Keratinocyte (primary cell): Measurements from ENCODE around the gene POU2AF2. TPM values are rescaled to one million over a fixed set of nuclear protein-coding genes. Genes with fewer than 3 reads are reported as not detected.

Source experiments
- DNase-seq: peaks from one replicate; pipeline ENCODE4 v3.0.0-alpha.2; 2011; ENCODE audit warnings: low read depth, missing footprints, low spot score
- FAIRE-seq: peaks from 2 replicates; lab custom pipeline; 2011; peaks lifted over from hg19 to GRCh38; lab: Jason Lieb, UNC
- H2AFZ ChIP-seq: 2 replicates; pipeline ENCODE4 v1.6.0; 2012; ENCODE audit warnings: low read length, control low read depth, inconsistent platforms; ENCODE audit not compliant: control insufficient read depth
- H3K27ac ChIP-seq: 2 replicates; pipeline ENCODE4 v1.5.1; 2011; ENCODE audit warnings: low read length; ENCODE audit not compliant: control insufficient read depth, insufficient read depth
- H3K27me3 ChIP-seq: 3 replicates; pipeline ENCODE4 v1.6.0; 2011; ENCODE audit warnings: low read length; ENCODE audit not compliant: control insufficient read depth, insufficient read depth; ENCODE audit errors: extremely low read depth
- H3K36me3 ChIP-seq, 2 experiments: 2 replicates in 1 of 2; 3 replicates in 1 of 2; pipeline ENCODE4 v1.5.1; 2011; ENCODE audit warnings: low read length in 2 of 2, mild to moderate bottlenecking in 1 of 2; ENCODE audit not compliant: control insufficient read depth in 2 of 2, insufficient read depth in 2 of 2; ENCODE audit errors: extremely low read depth in 1 of 2
- H3K4me1 ChIP-seq: 3 replicates; pipeline ENCODE4 v1.5.1; 2011; ENCODE audit warnings: low read length; ENCODE audit not compliant: control insufficient read depth, insufficient read depth; ENCODE audit errors: extremely low read depth
- H3K4me2 ChIP-seq: 3 replicates; pipeline ENCODE4 v1.6.0; 2011; ENCODE audit warnings: low read depth, low read length; ENCODE audit not compliant: control insufficient read depth, insufficient read depth; ENCODE audit errors: extremely low read depth
- H3K4me3 ChIP-seq, 3 experiments: fragments of 200-600 bp in 1 of 3; sonication (generic) in 1 of 3; 2 replicates in 2 of 3; 3 replicates in 1 of 3; pipeline ENCODE4 v1.5.1; 2011 to 2016; ENCODE audit warnings: low read length in 3 of 3, mild to moderate bottlenecking in 3 of 3, control low read depth in 2 of 3, inconsistent platforms in 1 of 3, low read depth in 1 of 3, mixed read lengths in 1 of 3, mixed run types in 1 of 3, moderate library complexity in 1 of 3; ENCODE audit not compliant: control insufficient read depth in 2 of 3, insufficient read depth in 2 of 3; ENCODE audit errors: extremely low read depth in 1 of 3
- H3K79me2 ChIP-seq: 2 replicates; pipeline ENCODE4 v1.6.0; 2012; ENCODE audit warnings: low read length; ENCODE audit not compliant: control insufficient read depth, insufficient read depth
- H3K9ac ChIP-seq: 3 replicates; pipeline ENCODE4 v1.6.0; 2011; ENCODE audit warnings: low read length; ENCODE audit not compliant: control insufficient read depth, insufficient read depth; ENCODE audit errors: extremely low read depth
- H3K9me1 ChIP-seq: 3 replicates; pipeline ENCODE4 v1.6.0; 2011; ENCODE audit warnings: low read length; ENCODE audit not compliant: control insufficient read depth, insufficient read depth; ENCODE audit errors: extremely low read depth
- H3K9me3 ChIP-seq: 2 replicates; pipeline ENCODE4 v1.5.1; 2012; ENCODE audit warnings: low read depth, low read length; ENCODE audit not compliant: control insufficient read depth
- H4K20me1 ChIP-seq: 3 replicates; pipeline ENCODE4 v1.6.0; 2011; ENCODE audit warnings: low read length; ENCODE audit not compliant: control insufficient read depth, insufficient read depth; ENCODE audit errors: extremely low read depth
- EZH2 ChIP-seq: IDR thresholded peaks from one replicate; pipeline ENCODE4 v1.6.1; 2012; ENCODE audit warnings: inconsistent platforms, mild to moderate bottlenecking, low read length, moderate library complexity
- dilution Hi-C: fragments of 300-500 bp; cut with MboI; formaldehyde crosslinking; loops from one replicate; pipeline ENCODE4 v1.7.0; 2020; ENCODE audit warnings: low sequenced_read_pairs; ENCODE audit not compliant: extremely low pct_ligation_motif_present
- polyA plus RNA-seq, 5 experiments: library from polyadenylated mRNA; depleted of rRNA in 3 of 5; stranded (reverse) in 3 of 5; stranded (forward) in 1 of 5; unstranded in 1 of 5; fragments of >200 nt; gene quantifications; 1 replicate in 1 of 5; 2 replicates in 3 of 5; 3 replicates in 1 of 5; pipeline versions ENCODE4 v1.2.1 to v1.2.3, GENCODE V29; 2011 to 2012; ENCODE audit warnings: missing spikeins in 2 of 5, low read depth in 1 of 5, low replicate concordance in 1 of 5
- TF ChIP-seq, protein P1 (sequence below), 3 experiments: IDR thresholded peaks in 1 of 3; conservative IDR thresholded peaks in 1 of 3; optimal IDR thresholded peaks in 1 of 3; 2 replicates in 2 of 3; 3 replicates in 1 of 3; pipeline versions ENCODE3 to v1.5.1; 2011; ENCODE audit warnings: low read length in 3 of 3, mild to moderate bottlenecking in 3 of 3, moderate library complexity in 2 of 3, control low read depth in 1 of 3, inconsistent platforms in 1 of 3; ENCODE audit not compliant: insufficient read depth in 2 of 3; ENCODE audit errors: extremely low read depth in 1 of 3

Gene POU2AF2
- polyA plus RNA-seq, 1 donor (not counting 4 experiments of a cell fraction or from before 2014, with no cell fraction given), result not detected

DNA sequence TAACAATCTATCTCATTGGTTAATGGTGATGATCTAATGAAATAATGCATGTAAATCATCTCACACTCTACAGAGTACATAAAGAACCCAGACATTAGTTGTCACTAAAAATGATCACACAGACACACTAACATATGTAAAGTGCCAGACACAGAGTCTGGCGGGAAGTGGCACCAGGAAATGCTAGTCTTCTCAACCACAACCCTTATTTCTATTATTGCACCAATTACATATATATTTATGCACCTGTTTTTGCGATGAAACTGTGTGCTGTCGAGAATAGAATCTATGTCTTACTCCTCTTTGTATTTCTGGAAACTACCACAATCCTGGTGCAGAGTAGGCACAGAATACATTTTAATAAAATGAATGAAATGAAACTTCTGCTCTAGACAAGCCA is 26.9 kb downstream of the POU2AF2 start:
- no peak overlapping the region for H3K27ac ChIP-seq
- no peaks in the 10 kb centered on the region for H4K20me1 ChIP-seq
- no peaks in the 10 kb centered on the region for H3K27me3 ChIP-seq
- TF ChIP-seq, protein P1, sequence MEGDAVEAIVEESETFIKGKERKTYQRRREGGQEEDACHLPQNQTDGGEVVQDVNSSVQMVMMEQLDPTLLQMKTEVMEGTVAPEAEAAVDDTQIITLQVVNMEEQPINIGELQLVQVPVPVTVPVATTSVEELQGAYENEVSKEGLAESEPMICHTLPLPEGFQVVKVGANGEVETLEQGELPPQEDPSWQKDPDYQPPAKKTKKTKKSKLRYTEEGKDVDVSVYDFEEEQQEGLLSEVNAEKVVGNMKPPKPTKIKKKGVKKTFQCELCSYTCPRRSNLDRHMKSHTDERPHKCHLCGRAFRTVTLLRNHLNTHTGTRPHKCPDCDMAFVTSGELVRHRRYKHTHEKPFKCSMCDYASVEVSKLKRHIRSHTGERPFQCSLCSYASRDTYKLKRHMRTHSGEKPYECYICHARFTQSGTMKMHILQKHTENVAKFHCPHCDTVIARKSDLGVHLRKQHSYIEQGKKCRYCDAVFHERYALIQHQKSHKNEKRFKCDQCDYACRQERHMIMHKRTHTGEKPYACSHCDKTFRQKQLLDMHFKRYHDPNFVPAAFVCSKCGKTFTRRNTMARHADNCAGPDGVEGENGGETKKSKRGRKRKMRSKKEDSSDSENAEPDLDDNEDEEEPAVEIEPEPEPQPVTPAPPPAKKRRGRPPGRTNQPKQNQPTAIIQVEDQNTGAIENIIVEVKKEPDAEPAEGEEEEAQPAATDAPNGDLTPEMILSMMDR (optimal IDR thresholded peaks at IDR 0.05 in 1 of 3, IDR thresholded peaks at IDR 0.05 in 1 of 3, conservative IDR thresholded peaks at IDR 0.05 in 1 of 3; ENCODE audit: extremely low read depth in 1 of 3, insufficient read depth in 2 of 3, low read length in 3 of 3), result no peak
- TF ChIP-seq EZH2, result no peak
- H3K4me2 ChIP-seq, result no peak overlapping the region
- H3K4me3 ChIP-seq, result no peak overlapping the region
- no peak for FAIRE-seq
- no peak overlapping the region for H2AFZ ChIP-seq
- no peaks in the 10 kb centered on the region for H3K36me3 ChIP-seq
- no peaks in the 10 kb centered on the region for H3K4me1 ChIP-seq
- no peak for DNase-seq
- H3K79me2 ChIP-seq, result no peaks in the 10 kb centered on the region
- H3K9ac ChIP-seq, result no peak overlapping the region
- no peaks in the 10 kb centered on the region for H3K9me3 ChIP-seq
- dilution Hi-C loops, result no loop called here
- no peaks in the 10 kb centered on the region for H3K9me1 ChIP-seq

DNA sequence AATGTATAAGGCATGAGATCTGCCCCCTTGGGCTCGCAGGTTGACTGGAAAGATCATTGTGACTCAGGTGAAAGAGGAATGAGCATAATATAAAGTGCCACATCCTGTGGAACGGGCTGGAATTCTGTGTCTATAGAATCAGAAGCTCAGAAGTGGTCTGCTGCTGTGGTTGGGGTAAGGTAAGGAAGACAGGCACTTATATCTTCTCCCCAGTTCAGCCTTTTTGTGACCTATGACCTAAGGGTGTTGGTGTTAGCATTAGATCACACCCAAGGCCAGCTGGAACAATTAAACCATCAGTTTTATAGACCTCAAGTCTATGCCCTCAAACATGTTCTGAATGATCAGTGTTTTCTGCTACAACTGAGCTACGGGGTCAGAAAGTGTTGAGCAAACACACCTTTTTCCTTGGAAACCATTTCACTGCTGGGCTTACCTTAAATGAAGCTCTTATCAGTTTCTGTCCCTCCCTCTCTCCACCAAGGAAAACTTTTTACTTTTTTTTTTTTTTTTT is 37.1 kb downstream of the POU2AF2 start:
- FAIRE-seq, result no peak

More for the DNA sequence above, 37.1 kb downstream of the POU2AF2 start:
- Histone ChIP-seq H3K4me3 (no peak overlapping the region), H3K27me3 (peaks cover 5% of the 10 kb centered on the region), H3K79me2 (no peaks in the 10 kb centered on the region), H3K9ac (no peak overlapping the region), H3K36me3 (no peaks in the 10 kb centered on the region), H3K27ac (no peak overlapping the region), H3K4me2 (no peak overlapping the region), H4K20me1 (no peaks in the 10 kb centered on the region), H2AFZ (no peak overlapping the region), H3K4me1 (no peaks in the 10 kb centered on the region), H3K9me1 (no peaks in the 10 kb centered on the region), H3K9me3 (no peaks in the 10 kb centered on the region)
- TF ChIP-seq, protein P1 (optimal IDR thresholded peaks at IDR 0.05 in 1 of 3, IDR thresholded peaks at IDR 0.05 in 1 of 3, conservative IDR thresholded peaks at IDR 0.05 in 1 of 3; ENCODE audit: extremely low read depth in 1 of 3, insufficient read depth in 2 of 3, low read length in 3 of 3), result no peak
- TF ChIP-seq EZH2, result no peak
- DNase-seq, result no peak
- dilution Hi-C loops, result loop anchor here (25.0 kb wide), 1 partner anchor 155 kb away; no protein-coding TSS in a partner anchor
